ENCODE measurements around the gene GADD45A.

GADD45A gene

GRCh38 chr1:67719329-67720196 is 34.6 kb downstream of the GADD45A start:
- H3K27ac ChIP-seq: no peak overlapping the region
- TF ChIP-seq ZFX (IDR thresholded peaks at IDR 0.05; ENCODE audit: borderline replicate concordance) (no peak), CTCF (IDR thresholded peaks at IDR 0.05) (no peak)

- no peak for TF ChIP-seq CTCF (IDR thresholded peaks at IDR 0.05)
- no peak for TF ChIP-seq ZFX (IDR thresholded peaks at IDR 0.05; ENCODE audit: borderline replicate concordance)
- H3K27ac ChIP-seq: no peak overlapping the region
These were observed 36.1 kb downstream of the GADD45A start for GRCh38 chr1:67721112-67721511.

GRCh38 chr1:67721650-67722291 is 36.8 kb downstream of the GADD45A start:
- H3K27ac ChIP-seq: no peak overlapping the region
- TF ChIP-seq CTCF (IDR thresholded peaks at IDR 0.05) (no peak), ZFX (IDR thresholded peaks at IDR 0.05; ENCODE audit: borderline replicate concordance) (no peak)

GRCh38 chr1:67722292-67722944 is 37.4 kb downstream of the GADD45A start:
- H3K27ac ChIP-seq: no peak overlapping the region
- TF ChIP-seq CTCF (IDR thresholded peaks at IDR 0.05) (no peak), ZFX (IDR thresholded peaks at IDR 0.05; ENCODE audit: borderline replicate concordance) (no peak)

GRCh38 chr1:67723126-67723525 is 38.1 kb downstream of the GADD45A start:
- no peak for TF ChIP-seq ZFX (IDR thresholded peaks at IDR 0.05; ENCODE audit: borderline replicate concordance)
- no peak for TF ChIP-seq CTCF (IDR thresholded peaks at IDR 0.05)
- H3K27ac ChIP-seq: no peak overlapping the region

GRCh38 chr1:67723620-67724019 is 38.6 kb downstream of the GADD45A start:
- TF ChIP-seq ZFX (IDR thresholded peaks at IDR 0.05; ENCODE audit: borderline replicate concordance): no peak
- no peak overlapping the region for H3K27ac ChIP-seq

- no peak overlapping the region for H3K27ac ChIP-seq
- TF ChIP-seq ZFX (IDR thresholded peaks at IDR 0.05; ENCODE audit: borderline replicate concordance): no peak
- no peak for TF ChIP-seq CTCF (IDR thresholded peaks at IDR 0.05)
These were observed 40.0 kb downstream of the GADD45A start for GRCh38 chr1:67724928-67725560.
